GM12891 (cell line): ENCODE results near the gene NUDT17.

ENCODE experiments used
- PAX5 ChIP-seq: IDR thresholded peaks from 2 replicates; pipeline ENCODE4 v1.6.1; 2011; ENCODE audit warnings: low read length, moderate library complexity, mild to moderate bottlenecking; ENCODE audit not compliant: insufficient read depth, severe bottlenecking
- POLR2A ChIP-seq: IDR thresholded peaks from 2 replicates; pipeline ENCODE4 v1.6.1; 2011; ENCODE audit warnings: low read depth, low read length, control low read depth
- POLR2AphosphoS5 ChIP-seq: IDR thresholded peaks from 2 replicates; pipeline ENCODE4 v1.6.1; 2011; ENCODE audit warnings: low read depth, low read length, control low read depth
- SPI1 ChIP-seq: IDR thresholded peaks from 2 replicates; pipeline ENCODE4 v1.6.1; 2011; ENCODE audit warnings: low read depth, low read length, control low read depth
- TAF1 ChIP-seq: IDR thresholded peaks from 2 replicates; pipeline ENCODE4 v1.6.1; 2011; ENCODE audit warnings: low read depth, low read length, control low read depth

DNA sequence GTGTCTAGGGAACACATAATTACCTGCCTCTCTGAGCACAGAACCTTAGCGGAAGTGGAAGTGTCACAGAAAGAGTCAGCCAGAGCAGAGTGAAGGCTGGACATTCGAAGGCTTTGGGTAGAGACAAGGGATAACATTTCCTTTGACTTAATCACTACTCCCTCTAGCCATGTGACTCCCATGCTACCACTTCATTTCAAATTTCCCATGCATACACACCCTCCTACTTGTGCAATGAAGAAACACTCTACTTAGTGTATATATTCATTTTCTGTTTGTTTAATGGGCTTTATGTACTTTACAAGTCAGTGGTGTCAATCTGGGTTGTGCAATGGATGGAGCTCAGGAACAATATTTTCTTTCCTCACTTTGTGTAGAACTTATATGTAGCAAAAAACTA, 33.3 kb downstream of the NUDT17 start:
- TF ChIP-seq POLR2A: no peak
- TF ChIP-seq TAF1: no peak
- TF ChIP-seq SPI1: no peak
- TF ChIP-seq POLR2AphosphoS5: no peak
- no peak for TF ChIP-seq PAX5
